Stomach smooth muscle (tissue), 2 donors: ENCODE measurements around the gene CEP128.

ENCODE experiments used
- H3K27ac ChIP-seq: one replicate; pipeline ENCODE4 v1.7.0; 2013; ENCODE audit warnings: mild to moderate bottlenecking, low read length, inconsistent platforms
- H3K27me3 ChIP-seq, 2 donors: one replicate each; pipeline ENCODE4 v1.7.0; 2013; ENCODE audit warnings: low read length in 2 of 2; ENCODE audit not compliant: insufficient read depth in 2 of 2, control insufficient read depth in 1 of 2
- H3K36me3 ChIP-seq, 2 donors: one replicate each; pipeline ENCODE4 v1.7.0; 2013; ENCODE audit warnings: low read length in 2 of 2; ENCODE audit not compliant: control insufficient read depth in 2 of 2, insufficient read depth in 2 of 2
- H3K4me1 ChIP-seq: one replicate; pipeline ENCODE4 v1.7.0; 2013; ENCODE audit warnings: low read length; ENCODE audit not compliant: control insufficient read depth, insufficient read depth
- H3K4me3 ChIP-seq, 2 donors: one replicate each; pipeline ENCODE4 v1.7.0; 2013; ENCODE audit warnings: low read length in 2 of 2
- H3K9ac ChIP-seq, 2 donors: one replicate each; pipeline ENCODE4 v1.7.0; 2013; ENCODE audit warnings: low read length in 2 of 2, mild to moderate bottlenecking in 1 of 2
- H3K9me3 ChIP-seq, 2 donors: one replicate each; pipeline ENCODE4 v1.7.0; 2013; ENCODE audit warnings: low read length in 2 of 2; ENCODE audit not compliant: control insufficient read depth in 2 of 2
- donor health status: healthy.
- donor health status: Pancreatic carcinoma.

CEP128 gene

GRCh38 chr14:80522936-80523335, 418.6 kb downstream of the CEP128 start:
- H3K27me3 ChIP-seq, result no peaks in the 10 kb centered on the region
- H3K9me3 ChIP-seq, result no peaks in the 10 kb centered on the region
- no peak overlapping the region for H3K4me3 ChIP-seq
- H3K27ac ChIP-seq, result no peak overlapping the region
- no peak overlapping the region for H3K9ac ChIP-seq
- H3K36me3 ChIP-seq, result no peaks in the 10 kb centered on the region
- no peaks in the 10 kb centered on the region for H3K4me1 ChIP-seq

GRCh38 chr14:80522411-80522810, 419.1 kb downstream of the CEP128 start:
- H3K4me1 ChIP-seq, result no peaks in the 10 kb centered on the region
- H3K36me3 ChIP-seq, result no peaks in the 10 kb centered on the region
- H3K9me3 ChIP-seq, result no peaks in the 10 kb centered on the region
- no peak overlapping the region for H3K27ac ChIP-seq
- no peak overlapping the region for H3K4me3 ChIP-seq
- H3K9ac ChIP-seq, result no peak overlapping the region
- no peaks in the 10 kb centered on the region for H3K27me3 ChIP-seq

DNA sequence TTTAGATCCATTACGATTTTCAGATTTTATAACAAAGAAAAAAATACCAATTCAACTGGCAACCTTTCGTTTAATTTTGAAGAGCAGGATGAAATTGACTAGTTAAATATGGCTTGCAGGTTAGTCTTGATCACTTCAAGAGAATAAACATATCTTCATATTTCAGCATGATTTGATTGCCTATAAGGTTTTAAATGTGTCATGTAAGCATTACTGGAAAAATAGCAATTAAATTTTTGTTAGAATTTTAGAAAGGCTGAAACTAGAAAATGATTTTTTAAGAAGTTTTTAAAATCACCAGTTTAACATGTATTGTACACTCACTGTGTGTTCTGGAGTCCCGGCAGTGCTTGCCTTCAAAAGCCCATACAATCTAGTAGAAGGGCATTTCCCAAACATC, 420.1 kb downstream of the CEP128 start:
- Histone ChIP-seq H3K27me3 (no peaks in the 10 kb centered on the region), H3K4me1 (no peaks in the 10 kb centered on the region), H3K27ac (no peak overlapping the region), H3K4me3 (no peak overlapping the region), H3K36me3 (no peaks in the 10 kb centered on the region), H3K9ac (no peak overlapping the region), H3K9me3 (no peaks in the 10 kb centered on the region)

DNA sequence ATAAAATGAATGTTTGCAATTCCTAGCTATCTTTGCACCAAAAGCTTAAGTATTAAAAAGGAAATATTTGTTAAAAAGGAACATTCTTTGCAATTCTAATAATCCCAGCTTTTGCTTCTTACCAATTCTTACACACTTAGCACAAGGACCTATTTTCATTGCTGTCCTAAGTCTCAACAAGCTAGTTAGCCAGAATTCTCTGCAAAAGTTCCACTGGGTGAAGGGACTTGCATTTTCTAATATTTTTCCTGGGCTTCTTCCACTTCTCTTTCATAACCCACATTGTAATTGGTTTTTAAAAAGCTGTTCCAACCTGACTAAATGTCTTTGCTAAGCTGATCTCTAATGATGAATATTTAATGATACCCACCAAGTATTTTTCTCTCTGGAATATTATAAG, 422.5 kb downstream of the CEP128 start:
- H3K27me3 ChIP-seq, result no peaks in the 10 kb centered on the region
- H3K27ac ChIP-seq, result no peak overlapping the region
- no peak overlapping the region for H3K4me3 ChIP-seq
- H3K4me1 ChIP-seq, result no peaks in the 10 kb centered on the region
- no peaks in the 10 kb centered on the region for H3K36me3 ChIP-seq
- H3K9me3 ChIP-seq, result no peaks in the 10 kb centered on the region
- H3K9ac ChIP-seq, result no peak overlapping the region

DNA sequence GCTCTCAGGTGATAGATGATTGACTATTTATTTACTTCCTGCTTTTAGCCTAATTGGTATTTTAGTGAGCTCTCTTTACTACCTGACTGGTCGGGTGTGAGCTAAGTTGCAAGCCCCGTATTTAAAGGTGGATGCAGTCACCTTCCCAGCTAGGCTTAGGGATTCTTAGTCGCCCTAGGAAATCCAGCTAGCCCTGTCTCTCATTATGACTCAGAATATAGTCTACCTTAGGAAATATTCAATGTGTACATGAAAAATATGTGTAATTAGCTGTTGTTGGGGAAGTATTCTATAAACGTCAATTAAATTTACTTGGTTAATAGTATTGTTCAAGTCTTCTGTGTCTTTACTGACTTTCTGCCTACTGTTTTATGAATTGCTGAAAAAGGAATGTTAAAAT, 423.4 kb downstream of the CEP128 start:
- no peak overlapping the region for H3K27ac ChIP-seq
- H3K9me3 ChIP-seq, result no peaks in the 10 kb centered on the region
- no peak overlapping the region for H3K4me3 ChIP-seq
- H3K27me3 ChIP-seq, result no peaks in the 10 kb centered on the region
- no peak overlapping the region for H3K9ac ChIP-seq
- no peaks in the 10 kb centered on the region for H3K4me1 ChIP-seq
- H3K36me3 ChIP-seq, result no peaks in the 10 kb centered on the region

DNA sequence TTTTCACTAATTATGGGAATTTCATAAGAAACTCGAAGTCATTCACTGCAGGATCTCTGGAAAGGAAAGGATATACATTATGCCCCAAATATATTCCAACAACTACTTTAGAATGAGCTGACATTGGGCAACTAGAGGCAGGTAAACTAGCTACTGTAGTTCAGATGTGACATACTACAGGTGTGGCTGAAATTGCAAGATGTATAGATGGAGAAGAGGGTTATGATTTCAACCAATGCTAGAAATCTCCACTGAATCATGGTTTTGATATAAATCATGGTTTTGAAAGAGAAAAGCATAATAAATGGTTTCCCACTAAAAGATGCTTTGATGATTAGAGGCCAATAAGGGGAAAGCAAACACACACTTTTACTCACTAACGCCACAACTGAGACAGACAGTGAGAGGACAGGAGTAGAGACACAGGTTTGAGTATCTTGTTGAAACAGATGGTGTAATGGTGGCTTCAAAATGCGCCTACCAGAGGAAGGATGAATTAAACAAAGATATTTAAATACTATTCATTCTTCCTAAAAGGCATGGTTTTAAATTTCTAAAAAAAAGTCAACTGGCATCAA, 434.2 kb downstream of the CEP128 start:
- Histone ChIP-seq H3K9ac (no peak overlapping the region), H3K9me3 (no peaks in the 10 kb centered on the region), H3K4me3 (no peak overlapping the region), H3K36me3 (no peaks in the 10 kb centered on the region), H3K27me3 (no peaks in the 10 kb centered on the region), H3K27ac (no peak overlapping the region), H3K4me1 (no peaks in the 10 kb centered on the region)

- no peak overlapping the region for H3K9ac ChIP-seq
- H3K4me1 ChIP-seq, result no peaks in the 10 kb centered on the region
- no peak overlapping the region for H3K4me3 ChIP-seq
- H3K36me3 ChIP-seq, result no peaks in the 10 kb centered on the region
- H3K9me3 ChIP-seq, result no peaks in the 10 kb centered on the region
- no peak overlapping the region for H3K27ac ChIP-seq
- no peaks in the 10 kb centered on the region for H3K27me3 ChIP-seq
Measured at GRCh38 chr14:80504781-80505180, 436.8 kb downstream of the CEP128 start.

DNA sequence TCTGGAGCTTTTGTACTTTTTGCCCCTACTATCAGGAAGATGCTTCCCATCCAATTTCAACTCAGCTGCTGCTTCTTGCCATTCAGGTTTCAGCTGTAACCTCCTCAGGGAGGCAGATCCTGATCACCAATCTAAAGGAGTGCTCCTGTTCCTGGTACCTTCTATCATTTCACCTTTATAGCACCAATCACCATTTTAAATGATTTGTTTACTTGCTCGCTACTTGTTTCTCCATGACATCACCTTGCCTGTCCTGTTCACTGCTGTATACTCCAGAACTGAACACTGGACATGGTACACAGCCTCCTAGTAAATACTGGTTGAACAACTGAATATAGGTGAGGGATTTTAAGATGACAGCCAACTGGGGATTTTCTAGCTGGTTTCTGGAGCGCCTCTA, 443.0 kb downstream of the CEP128 start:
- Histone ChIP-seq H3K36me3 (no peaks in the 10 kb centered on the region), H3K4me3 (no peak overlapping the region), H3K9ac (no peak overlapping the region), H3K4me1 (no peaks in the 10 kb centered on the region), H3K27ac (no peak overlapping the region), H3K27me3 (no peaks in the 10 kb centered on the region), H3K9me3 (no peaks in the 10 kb centered on the region)

DNA sequence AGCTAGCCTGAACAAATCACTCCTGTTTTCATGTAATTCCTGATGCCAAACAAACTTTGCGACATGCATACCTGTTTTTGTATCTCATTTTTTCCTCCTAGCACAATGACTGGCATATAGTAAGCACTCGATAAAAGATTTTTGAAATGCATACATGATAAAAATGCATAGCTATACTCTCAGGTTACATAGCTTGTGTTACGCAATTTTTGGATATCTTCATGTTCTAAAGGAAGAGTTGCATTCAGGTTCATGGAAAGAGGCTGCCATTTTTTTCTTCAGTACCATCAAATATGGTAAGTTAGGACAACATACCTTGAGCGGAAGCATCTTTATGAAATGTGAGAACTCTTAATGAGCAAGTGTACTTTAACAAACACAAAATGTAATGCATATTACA, 445.4 kb downstream of the CEP128 start:
- no peak overlapping the region for H3K4me3 ChIP-seq
- H3K36me3 ChIP-seq, result no peaks in the 10 kb centered on the region
- no peak overlapping the region for H3K9ac ChIP-seq
- no peak overlapping the region for H3K27ac ChIP-seq
- no peaks in the 10 kb centered on the region for H3K4me1 ChIP-seq
- H3K27me3 ChIP-seq, result no peaks in the 10 kb centered on the region
- no peaks in the 10 kb centered on the region for H3K9me3 ChIP-seq

- H3K4me1 ChIP-seq, result no peaks in the 10 kb centered on the region
- no peak overlapping the region for H3K4me3 ChIP-seq
- H3K9me3 ChIP-seq, result no peaks in the 10 kb centered on the region
- H3K9ac ChIP-seq, result no peak overlapping the region
- H3K27ac ChIP-seq, result no peak overlapping the region
- no peaks in the 10 kb centered on the region for H3K36me3 ChIP-seq
- H3K27me3 ChIP-seq, result no peaks in the 10 kb centered on the region
Measured at GRCh38 chr14:80494769-80495168, 446.8 kb downstream of the CEP128 start.

GRCh38 chr14:80493620-80494019, 447.9 kb downstream of the CEP128 start:
- Histone ChIP-seq H3K4me3 (no peak overlapping the region), H3K4me1 (no peaks in the 10 kb centered on the region), H3K27me3 (no peaks in the 10 kb centered on the region), H3K9me3 (no peaks in the 10 kb centered on the region), H3K9ac (no peak overlapping the region), H3K36me3 (no peaks in the 10 kb centered on the region), H3K27ac (no peak overlapping the region)
